K562 (cell line): Measurements from ENCODE around the gene REX1BD. TPM values are rescaled to one million over a fixed set of nuclear protein-coding genes. Genes with fewer than 3 reads are reported as not detected.
A peak's percentile ranks its signal among the peaks of the same experiment; 100 is the strongest.

Source experiments
- ARID1B ChIP-seq: fragments of 450-650 bp; IDR thresholded peaks from 2 replicates; pipeline ENCODE4 v1.6.1; 2016; ENCODE audit warnings: antibody characterized with exemption, mild to moderate bottlenecking, inconsistent platforms
- ASH1L ChIP-seq: fragments of 450-650 bp; IDR thresholded peaks from 2 replicates; pipeline ENCODE4 v1.6.1; 2018; ENCODE audit warnings: borderline replicate concordance, mild to moderate bottlenecking, low read depth; ENCODE audit not compliant: partially characterized antibody
- CBX1 ChIP-seq: sonication (generic); IDR thresholded peaks from 2 replicates; pipeline ENCODE4 v1.6.1; 2016; ENCODE audit warnings: antibody characterized with exemption, low read depth, mild to moderate bottlenecking
- CGGBP1 ChIP-seq: fragments of 250-450 bp; sonication (Bioruptor Pico); IDR thresholded peaks from 2 replicates; pipeline ENCODE4 v1.9.0; 2021; ENCODE audit warnings: mild to moderate bottlenecking
- GTF2F1 ChIP-seq: IDR thresholded peaks from 2 replicates; pipeline ENCODE4 v1.6.1; 2011; ENCODE audit warnings: low read depth, low read length, improper control_type of control experiment
- HBP1 ChIP-seq: fragments of 450-650 bp; formaldehyde crosslinking; IDR thresholded peaks from 2 replicates; pipeline ENCODE4 v1.4.0; 2022; ENCODE audit warnings: missing genetic modification characterization
- HEY1 ChIP-seq: fragments of 250-450 bp; sonication (Bioruptor Pico); IDR thresholded peaks from 2 replicates; pipeline ENCODE4 v1.5.0; 2020; ENCODE audit warnings: mild to moderate bottlenecking, moderate library complexity, borderline replicate concordance
- KDM4B ChIP-seq, 2 experiments: fragments of 450-650 bp in 1 of 2; sonication (generic) in 1 of 2; IDR thresholded peaks; 2 replicates each; pipeline ENCODE4 v1.6.1; 2016 to 2017; ENCODE audit warnings: borderline replicate concordance in 2 of 2, antibody characterized with exemption in 1 of 2, low read depth in 1 of 2, mild to moderate bottlenecking in 1 of 2
- NCOA4 ChIP-seq: fragments of 450-650 bp; IDR thresholded peaks from 2 replicates; pipeline ENCODE4 v1.6.1; 2018; ENCODE audit warnings: mild to moderate bottlenecking; ENCODE audit not compliant: partially characterized antibody
- NFE2 ChIP-seq: IDR thresholded peaks from 2 replicates; pipeline ENCODE4 v1.6.1; 2014; ENCODE audit warnings: antibody characterized with exemption, low read depth
- NR2C1 ChIP-seq, 2 experiments: fragments of 450-650 bp; IDR thresholded peaks; 2 replicates each; pipeline ENCODE4 v1.6.1; 2017; ENCODE audit warnings: mild to moderate bottlenecking in 2 of 2, antibody characterized with exemption in 1 of 2, inconsistent platforms in 1 of 2, missing compliant biosample characterization in 1 of 2, missing genetic modification characterization in 1 of 2
- RBM15 ChIP-seq: fragments of 200-400 bp; formaldehyde crosslinking; IDR thresholded peaks from 2 replicates; pipeline ENCODE4 v1.6.1; 2018; ENCODE audit warnings: mild to moderate bottlenecking, low read length, moderate library complexity; ENCODE audit not compliant: insufficient read depth
- SMAD2 ChIP-seq: fragments of 150-350 bp; IDR thresholded peaks from 2 replicates; pipeline ENCODE4 v1.6.1; 2014; ENCODE audit warnings: low read depth, mild to moderate bottlenecking, low read length
- SMARCA5 ChIP-seq: fragments of 450-650 bp; IDR thresholded peaks from 2 replicates; pipeline ENCODE4 v1.6.1; 2016
- SREBF1 ChIP-seq: fragments of 150-350 bp; IDR thresholded peaks from 2 replicates; pipeline ENCODE4 v1.6.1; 2014; ENCODE audit warnings: antibody characterized with exemption, low read depth, low read length, borderline replicate concordance
- SRSF3 ChIP-seq: fragments of 200-400 bp; formaldehyde crosslinking; IDR thresholded peaks from 2 replicates; pipeline ENCODE4 v1.6.1; 2016; ENCODE audit warnings: mild to moderate bottlenecking, low read length, moderate library complexity; ENCODE audit not compliant: insufficient read depth
- SRSF7 ChIP-seq: fragments of 200-400 bp; formaldehyde crosslinking; optimal IDR thresholded peaks from 2 replicates; pipeline ENCODE3; 2017; ENCODE audit warnings: mild to moderate bottlenecking, low read depth, low read length
- TAL1 ChIP-seq: fragments of 450-650 bp; IDR thresholded peaks from 2 replicates; pipeline ENCODE4 v1.6.1; 2016; ENCODE audit warnings: mild to moderate bottlenecking
- USF2 ChIP-seq: sonication (generic); formaldehyde crosslinking; IDR thresholded peaks from 2 replicates; pipeline ENCODE4 v1.5.0; 2020; ENCODE audit warnings: missing genetic modification reagents
- XRCC5 ChIP-seq: fragments of 200-400 bp; formaldehyde crosslinking; IDR thresholded peaks from 2 replicates; pipeline ENCODE4 v1.6.1; 2017; ENCODE audit warnings: low read depth, mild to moderate bottlenecking, low read length
- ZBTB17 ChIP-seq: fragments of 450-650 bp; formaldehyde crosslinking; IDR thresholded peaks from 2 replicates; pipeline ENCODE4 v1.4.0; 2020; ENCODE audit warnings: mild to moderate bottlenecking
- ZFP1 ChIP-seq: fragments of 450-650 bp; formaldehyde crosslinking; IDR thresholded peaks from 2 replicates; pipeline ENCODE4 v1.4.0; 2020; ENCODE audit warnings: mild to moderate bottlenecking, mixed read lengths
- ZNF24 ChIP-seq: fragments of 450-650 bp; IDR thresholded peaks from 2 replicates; pipeline ENCODE4 v1.6.1; 2016
- ZNF717 ChIP-seq: fragments of 250-450 bp; sonication (Bioruptor Pico); IDR thresholded peaks from 2 replicates; pipeline ENCODE4 v1.5.0; 2021
- ZNF76 ChIP-seq: fragments of 250-450 bp; sonication (Bioruptor Pico); IDR thresholded peaks from 2 replicates; pipeline ENCODE4 v1.4.0; 2020; ENCODE audit warnings: mild to moderate bottlenecking, moderate library complexity, borderline replicate concordance
- ZNF77 ChIP-seq: fragments of 250-450 bp; sonication (Bioruptor Pico); IDR thresholded peaks from 2 replicates; pipeline ENCODE4 v1.5.0; 2020
- polyA plus RNA-seq, 8 experiments: library from polyadenylated mRNA; depleted of rRNA in 4 of 8; stranded (reverse) in 5 of 8; unstranded in 3 of 8; fragments of >200 nt; fragmentation: Nextera tagmentation in 2 of 8; fragmentation: Illumina TruSeq in 1 of 8; extraction: Ambion mirVana in 2 of 8; extraction: Trizol in 1 of 8; gene quantifications; 2 replicates each; pipeline versions ENCODE4 v1.2.1 to v1.2.3, GENCODE V29; 2011 to 2014; ENCODE audit warnings: inconsistent platforms in 1 of 8, missing spikeins in 1 of 8
- total RNA-seq, 7 experiments: library from RNA; depleted of rRNA in 6 of 7; stranded (reverse); fragments of >200 nt in 6 of 7; fragmentation: Illumina TruSeq in 2 of 7; extraction: Trizol in 2 of 7; gene quantifications; 2 replicates each; pipeline versions ENCODE4 v1.2.1 to v1.2.3, GENCODE V29; 2011 to 2021; ENCODE audit warnings: low replicate concordance in 1 of 7

REX1BD gene
- total and polyA plus RNA-seq, 9 of the 15 experiments (the other 6 are each of a cell fraction or from before 2014, with no cell fraction given) = 1.9 to 136 (median 13.8) TPM

GRCh38 chr19:18588611-18589379, at the start of gene REX1BD (continued):
- no peak for TF ChIP-seq ZNF77
- TF ChIP-seq SRSF7 = peak; percentile 48
- TF ChIP-seq ZNF24 = peak; percentile 76; the same call in 1 of the 2 replicates
- TF ChIP-seq TAL1 = no peak; the same call in 1 of the 2 replicates
- TF ChIP-seq XRCC5 = peak; percentile 94
- no peak for TF ChIP-seq ZNF717 (CRISPR knock-in tag)
- TF ChIP-seq SMARCA5 = peak; percentile 99
- peak; percentile 98 for TF ChIP-seq CBX1
- TF ChIP-seq ASH1L = no peak
- TF ChIP-seq GTF2F1 = no peak; the same call in 1 of the 2 replicates
- no peak for TF ChIP-seq ARID1B
- TF ChIP-seq SRSF3 = no peak
- peak; percentile 55 for TF ChIP-seq NCOA4
- TF ChIP-seq NR2C1 (IDR thresholded peaks at IDR 0.05) = no peak
- TF ChIP-seq NR2C1 (tag; IDR thresholded peaks at IDR 0.05) = no peak
- no peak for TF ChIP-seq CGGBP1 (CRISPR knock-in tag)
- TF ChIP-seq HEY1 (CRISPR knock-in tag) = no peak
- TF ChIP-seq USF2 (CRISPR knock-in tag) = no peak
- no peak for TF ChIP-seq SMAD2
- no peak for TF ChIP-seq RBM15
- no peak for TF ChIP-seq ZNF76 (CRISPR knock-in tag)
- TF ChIP-seq ZFP1 = no peak
- peak in 1 of 2 experiments; percentile 77; a peak in 1 of 4 replicates for TF ChIP-seq KDM4B (IDR thresholded peaks at IDR 0.05; ENCODE audit: borderline replicate concordance in 2 of 2, low read depth in 1 of 2)
- no peak for TF ChIP-seq SREBF1
- TF ChIP-seq ZBTB17 = peak; percentile 78
- TF ChIP-seq NFE2 = peak; percentile 95
- no peak for TF ChIP-seq HBP1
